ENCODE data around the gene TUBA1A.

- no peak for TF ChIP-seq ZFP3 (CRISPR knock-in tag; IDR thresholded peaks at IDR 0.05)
- no peak for TF ChIP-seq ARNTL (CRISPR knock-in tag; IDR thresholded peaks at IDR 0.05; ENCODE audit: borderline replicate concordance, low read depth)
- TF ChIP-seq OSR1 (CRISPR knock-in tag; IDR thresholded peaks at IDR 0.05): no peak
- no peak for TF ChIP-seq CREB5 (CRISPR knock-in tag; IDR thresholded peaks at IDR 0.05; ENCODE audit: low read depth)
- TF ChIP-seq TOX (CRISPR knock-in tag; IDR thresholded peaks at IDR 0.05; ENCODE audit: borderline replicate concordance): no peak
- TF ChIP-seq ZNF70 (CRISPR knock-in tag; IDR thresholded peaks at IDR 0.05): no peak
Observed at GRCh38 chr12:49223590-49224369, 34.9 kb upstream of the TUBA1A start.

All from SK-N-SH treated with all-trans-retinoic acid at 6 μM for 48 hours (cell line).